ENCODE data around the gene CARMIL3. TPM values are rescaled to one million over a fixed set of nuclear protein-coding genes. Genes with fewer than 3 reads are reported as not detected.
A peak's percentile ranks its signal among the peaks of the same experiment; 100 is the strongest.

The CARMIL3 gene
- total RNA-seq, 4 donors from 2014 or later, result 0.63 to 1.3 (median 0.99) TPM

- H3K27ac ChIP-seq, result peak within 1 kb of the TSS; percentile 92 to 99 (median 94)
- H3K4me3 ChIP-seq (replicated peaks in 1 of 3), result peak within 1 kb of the TSS; percentile 52 to 88 (median 79)
- peak; percentile 97 to 98 for DNase-seq
- H3K36me3 ChIP-seq, result peaks cover 0 to 8% of the 10 kb centered on the region in 2 donors
- 1% methylated on average over 38 to 57 of the region's 68 CpGs for WGBS, 2 donors
- intact Hi-C loops (cut with DNase I), result no loop called here
- H3K27me3 ChIP-seq, result no peaks in the 10 kb centered on the region
- H3K9me3 ChIP-seq, result no peaks in the 10 kb centered on the region
- H3K4me1 ChIP-seq, result peaks cover 10 to 29% of the 10 kb centered on the region in 2 donors
- peak in 3 of 6 experiments; percentile 7 to 23 (median 14) for TF ChIP-seq CTCF (IDR thresholded peaks at IDR 0.05)
- TF ChIP-seq POLR2A (IDR thresholded peaks at IDR 0.05), result peak; percentile 77 to 90
Measured at GRCh38 chr14:24093901-24094840, 42.4 kb downstream of the CARMIL3 start, which contains the start of gene PCK2. Gene PCK2, plus strand, starts transcription at chr14:24094311. Its CDS starts 95 bp downstream, at chr14:24094406.

GRCh38 chr14:24094841-24095270 lies 43.0 kb downstream of the CARMIL3 start:
- Histone ChIP-seq H3K36me3 (peaks cover 0 to 9% of the 10 kb centered on the region in 2 donors), H3K9me3 (no peaks in the 10 kb centered on the region), H3K27ac (peak overlapping the region; percentile 92 to 99 (median 94)), H3K27me3 (no peaks in the 10 kb centered on the region), H3K4me1 (peaks cover 10 to 29% of the 10 kb centered on the region in 2 donors), H3K4me3 (replicated peaks in 1 of 3) (peak overlapping the region; percentile 52 to 88 (median 79))
- TF ChIP-seq CTCF (IDR thresholded peaks at IDR 0.05) (no peak), POLR2A (IDR thresholded peaks at IDR 0.05) (no peak)
- no peak for DNase-seq
- intact Hi-C loops (cut with DNase I), result no loop called here
- 11 to 13% methylated on average over 13 to 14 of the region's 14 CpGs for WGBS, 2 donors

- TF ChIP-seq POLR2A (IDR thresholded peaks at IDR 0.05) (peak in 1 of 2 donors; percentile 12), CTCF (IDR thresholded peaks at IDR 0.05) (no peak)
- H3K27me3 ChIP-seq, result no peaks in the 10 kb centered on the region
- 44 to 53% methylated on average over 8 of the region's 12 CpGs for WGBS, 2 donors
- H3K27ac ChIP-seq, result peak overlapping the region; percentile 92 to 99 (median 94)
- H3K36me3 ChIP-seq, result peaks cover 0 to 13% of the 10 kb centered on the region in 2 donors
- peak; percentile 27 to 29 for DNase-seq
- peaks cover 10 to 29% of the 10 kb centered on the region in 2 donors for H3K4me1 ChIP-seq
- no peaks in the 10 kb centered on the region for H3K9me3 ChIP-seq
- intact Hi-C loops (cut with DNase I), result no loop called here
- H3K4me3 ChIP-seq (replicated peaks in 1 of 3), result peak overlapping the region in 2 of 3 donors; percentile 79 to 88
Measured at GRCh38 chr14:24095271-24096068, 43.7 kb downstream of the CARMIL3 start.

GRCh38 chr14:24096545-24097181 lies 44.9 kb downstream of the CARMIL3 start:
- Histone ChIP-seq H3K36me3 (peaks cover 0 to 13% of the 10 kb centered on the region in 2 donors), H3K27ac (no peak overlapping the region), H3K4me3 (replicated peaks in 1 of 3) (no peak overlapping the region), H3K27me3 (no peaks in the 10 kb centered on the region), H3K9me3 (no peaks in the 10 kb centered on the region), H3K4me1 (peaks cover 10 to 29% of the 10 kb centered on the region in 2 donors)
- DNase-seq, result no peak
- intact Hi-C loops (cut with DNase I), result no loop called here
- 98 to 99% methylated on average over 6 to 7 of the region's 8 CpGs for WGBS, 2 donors
- no peak for TF ChIP-seq POLR2A (IDR thresholded peaks at IDR 0.05)
- no peak for TF ChIP-seq CTCF (IDR thresholded peaks at IDR 0.05)

Measured in thyroid gland (tissue), 4 donors.